ENCODE data around the gene RASSF8.

- TF ChIP-seq, protein P1, sequence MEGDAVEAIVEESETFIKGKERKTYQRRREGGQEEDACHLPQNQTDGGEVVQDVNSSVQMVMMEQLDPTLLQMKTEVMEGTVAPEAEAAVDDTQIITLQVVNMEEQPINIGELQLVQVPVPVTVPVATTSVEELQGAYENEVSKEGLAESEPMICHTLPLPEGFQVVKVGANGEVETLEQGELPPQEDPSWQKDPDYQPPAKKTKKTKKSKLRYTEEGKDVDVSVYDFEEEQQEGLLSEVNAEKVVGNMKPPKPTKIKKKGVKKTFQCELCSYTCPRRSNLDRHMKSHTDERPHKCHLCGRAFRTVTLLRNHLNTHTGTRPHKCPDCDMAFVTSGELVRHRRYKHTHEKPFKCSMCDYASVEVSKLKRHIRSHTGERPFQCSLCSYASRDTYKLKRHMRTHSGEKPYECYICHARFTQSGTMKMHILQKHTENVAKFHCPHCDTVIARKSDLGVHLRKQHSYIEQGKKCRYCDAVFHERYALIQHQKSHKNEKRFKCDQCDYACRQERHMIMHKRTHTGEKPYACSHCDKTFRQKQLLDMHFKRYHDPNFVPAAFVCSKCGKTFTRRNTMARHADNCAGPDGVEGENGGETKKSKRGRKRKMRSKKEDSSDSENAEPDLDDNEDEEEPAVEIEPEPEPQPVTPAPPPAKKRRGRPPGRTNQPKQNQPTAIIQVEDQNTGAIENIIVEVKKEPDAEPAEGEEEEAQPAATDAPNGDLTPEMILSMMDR (IDR thresholded peaks at IDR 0.05) = no peak
- no peak for TF ChIP-seq POLR2A (IDR thresholded peaks at IDR 0.05)
These were observed 168.9 kb downstream of the RASSF8 start for GRCh38 chr12:26127404-26127803.

Measured in heart left ventricle (tissue), 13 donors.